GM19452 (cell line): Measurements from ENCODE around the gene TTBK2.
"Not testable (repeated sequence)": the region's sequence is repeated elsewhere in the genome, so short reads cannot be mapped to it uniquely, and the experiment has no call there.

Experiments
- ATAC-seq: cut with Tn5 transposase; IDR thresholded peaks from one replicate; pipeline ENCODE4 v1.9.1; 2021; ENCODE audit not compliant: unreplicated experiment

TTBK2 gene

DNA sequence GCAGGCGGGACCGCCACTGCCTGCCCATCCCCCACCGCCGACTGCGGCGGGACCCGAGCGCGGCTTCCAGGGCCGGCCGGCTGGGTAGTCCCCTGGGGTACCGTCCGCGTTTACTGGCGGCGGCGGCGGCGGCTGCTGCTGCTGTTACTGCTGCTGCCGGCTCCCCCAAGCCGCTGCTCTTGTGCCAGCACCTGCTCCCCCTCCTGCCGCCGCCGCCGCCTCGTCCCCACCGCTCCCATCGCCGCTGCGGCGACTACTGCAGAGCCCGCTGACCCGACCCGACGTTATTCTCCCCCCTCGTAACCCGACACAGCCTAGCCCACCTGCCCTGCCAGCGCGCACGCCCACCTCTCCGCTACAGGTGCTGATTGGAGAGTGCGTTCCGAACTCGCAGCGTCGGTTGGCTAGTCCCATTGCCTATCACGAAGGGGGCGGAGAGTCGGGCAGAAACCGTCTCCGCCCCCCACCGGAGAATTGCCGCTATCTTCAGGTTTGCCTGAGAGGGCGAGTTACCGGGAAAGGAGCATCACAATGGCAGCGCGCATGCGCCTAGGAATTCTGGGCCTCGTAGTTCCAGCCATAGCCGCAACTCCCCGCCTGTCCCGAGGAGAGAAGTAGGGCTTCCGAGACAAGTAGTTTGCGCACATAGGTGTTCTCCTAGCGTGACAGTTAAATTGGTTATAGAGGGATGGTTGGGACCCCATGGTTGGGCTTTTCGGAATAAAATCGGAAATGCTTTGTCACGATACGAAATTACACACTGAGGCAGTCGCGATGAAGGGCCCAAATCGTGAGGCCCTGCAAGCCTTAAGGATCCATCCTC is at the start of gene TTBK2:
Gene TTBK2 (minus strand): TSS at position 260 of the 823 bp plus-strand sequence. CDS start 42,161 bp downstream, outside the sequence.
- ATAC-seq: peak; percentile 92

DNA sequence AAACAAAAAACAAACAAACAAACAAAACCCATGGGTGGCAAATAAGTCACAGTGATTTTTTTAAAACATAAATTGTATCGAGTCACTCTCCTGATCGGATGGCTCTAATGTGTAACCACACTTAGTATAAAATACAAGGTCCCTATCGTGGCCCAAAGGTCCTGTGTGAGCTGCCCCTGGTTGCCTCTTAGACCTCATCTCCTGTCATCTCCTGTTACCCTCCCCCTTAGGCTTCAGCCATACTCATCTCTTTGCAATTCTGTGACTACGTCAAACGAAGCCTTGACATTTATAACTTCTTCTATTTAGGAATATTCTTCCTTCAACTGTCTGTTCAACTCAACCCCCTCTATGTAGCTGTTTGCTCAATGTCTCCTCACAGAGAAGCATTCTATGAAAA is 43.9 kb upstream of the TTBK2 start:
- ATAC-seq: no peak

DNA sequence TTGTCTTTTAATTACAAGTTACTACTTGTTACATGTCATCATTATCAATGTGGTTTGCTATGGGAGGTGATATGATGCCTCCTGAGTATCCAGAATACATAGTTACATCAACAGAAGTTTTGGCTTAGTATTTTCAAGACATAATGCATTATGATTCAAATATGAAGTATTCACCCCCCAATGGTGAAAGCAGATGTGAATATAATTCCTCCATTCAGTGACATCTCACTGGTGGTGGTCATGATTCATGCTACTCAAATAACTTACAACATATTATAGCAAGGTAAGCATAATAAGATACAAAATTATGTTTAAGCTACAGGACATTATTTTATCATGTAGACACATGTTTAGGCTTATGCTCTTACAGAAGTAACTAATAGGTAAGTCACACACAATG is 34.9 kb upstream of the TTBK2 start:
- ATAC-seq: no peak

DNA sequence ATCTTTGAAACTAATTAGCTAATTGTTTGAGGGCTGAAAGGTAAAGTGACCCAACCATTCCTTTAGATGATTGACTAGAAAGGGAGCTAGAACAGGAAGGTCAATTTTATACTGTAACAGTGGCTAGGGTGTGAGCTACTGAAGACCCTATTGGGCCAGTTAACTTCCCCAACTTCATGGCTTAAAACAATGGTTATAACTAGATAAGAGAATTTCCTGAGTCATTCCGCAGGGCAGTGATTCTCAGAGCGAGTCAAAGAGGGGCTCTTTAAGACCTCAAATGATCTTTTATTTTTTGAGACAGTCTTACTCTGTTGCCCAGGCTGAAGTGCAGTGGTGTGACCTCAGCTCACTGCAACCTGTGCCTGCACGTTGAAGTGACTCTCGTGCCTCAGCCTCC is 33.7 kb upstream of the TTBK2 start:
- no peak for ATAC-seq

- not testable (repeated sequence) for ATAC-seq
Observed at GRCh38 chr15:42948898-42949297, 28.3 kb upstream of the TTBK2 start.

- no peak for ATAC-seq
Observed at GRCh38 chr15:42940527-42940926, 19.9 kb upstream of the TTBK2 start.

- no peak for ATAC-seq
Observed at GRCh38 chr15:42939841-42940240, 19.3 kb upstream of the TTBK2 start.

DNA sequence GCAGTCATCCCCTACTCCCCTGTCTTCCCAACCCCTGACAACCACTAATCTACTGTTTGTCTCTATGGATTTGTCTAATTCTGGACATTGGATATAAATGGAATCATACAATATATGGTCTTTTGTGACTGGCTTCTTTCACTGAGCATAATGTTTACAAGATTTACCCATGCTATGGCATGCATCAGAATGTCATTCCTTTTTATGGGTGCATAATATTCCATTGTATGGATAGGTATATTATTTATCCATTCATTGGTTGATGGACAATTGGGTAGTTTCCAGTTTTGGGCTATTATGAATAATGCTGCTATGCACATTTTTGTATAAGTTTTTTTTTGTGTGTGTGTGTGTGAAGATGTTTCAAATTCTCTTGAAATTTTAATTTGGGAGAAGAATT is 16.6 kb upstream of the TTBK2 start:
- ATAC-seq: no peak

DNA sequence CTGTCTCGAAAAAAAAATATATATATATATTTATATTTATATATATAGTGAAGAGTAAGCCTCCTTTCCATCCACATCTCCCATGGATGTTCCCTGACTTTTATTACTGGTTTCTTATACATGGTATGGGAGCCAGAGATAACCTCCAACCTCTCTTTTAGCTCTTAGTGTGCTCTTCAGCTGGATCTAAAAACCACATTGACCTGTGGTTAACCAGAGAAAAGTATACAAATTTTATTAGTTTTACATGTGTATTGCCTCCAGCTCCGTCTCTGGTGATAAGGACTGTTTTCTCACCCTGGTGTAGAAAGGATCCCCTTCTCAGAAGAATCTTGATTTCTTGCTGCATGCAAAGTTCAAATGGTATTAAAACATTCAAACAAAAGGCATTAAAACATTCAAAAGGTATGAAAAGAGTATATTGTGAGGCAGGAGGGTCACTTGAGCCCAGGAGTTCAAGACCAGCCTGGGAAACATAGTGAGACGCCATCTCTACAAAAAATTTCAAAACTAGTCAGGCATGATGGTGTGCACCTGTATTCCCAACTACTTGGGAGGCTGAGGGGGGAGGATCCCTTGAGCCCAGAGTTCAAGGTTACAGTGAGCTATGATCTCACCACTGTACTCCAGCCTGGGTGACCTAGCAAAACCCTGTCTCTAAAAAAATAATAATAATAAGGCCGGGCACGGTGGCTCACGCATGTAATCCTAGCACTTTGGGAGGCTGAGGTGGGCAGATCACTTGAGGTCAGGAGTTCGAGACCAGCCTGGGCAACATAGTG is 13.5 kb upstream of the TTBK2 start:
- ATAC-seq: no peak

DNA sequence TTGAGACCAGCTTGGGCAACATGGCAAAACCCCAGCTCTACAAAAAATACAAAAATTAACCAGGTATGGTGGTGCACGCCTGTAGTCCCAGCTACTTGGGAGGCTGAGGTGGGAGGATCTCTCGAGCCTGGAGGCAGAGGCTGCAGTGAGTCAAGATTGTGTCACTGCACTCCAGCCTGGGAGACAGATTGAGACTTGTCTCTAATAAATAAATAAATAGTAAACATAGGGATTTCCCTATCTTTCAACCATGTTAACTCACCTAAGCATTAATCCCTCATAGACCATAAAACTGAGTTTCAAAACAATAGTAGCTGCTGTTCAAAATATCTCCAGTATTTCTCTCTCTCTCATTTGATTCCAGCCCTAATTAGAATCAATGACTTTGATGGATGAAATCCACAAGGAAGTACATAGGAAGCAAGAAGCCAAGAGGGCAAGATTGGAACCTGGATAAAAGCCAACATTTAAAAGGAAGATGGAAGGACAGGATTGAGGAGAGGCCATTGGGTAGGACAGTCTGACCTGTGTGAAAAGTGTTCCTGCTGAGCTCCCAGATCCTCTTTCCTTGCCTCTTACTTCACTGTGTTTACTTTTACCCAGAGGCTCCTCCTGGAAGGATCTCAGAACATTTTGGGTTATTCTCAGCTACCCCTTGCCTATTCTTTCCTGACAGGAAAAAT is 12.4 kb upstream of the TTBK2 start:
- ATAC-seq: no peak

DNA sequence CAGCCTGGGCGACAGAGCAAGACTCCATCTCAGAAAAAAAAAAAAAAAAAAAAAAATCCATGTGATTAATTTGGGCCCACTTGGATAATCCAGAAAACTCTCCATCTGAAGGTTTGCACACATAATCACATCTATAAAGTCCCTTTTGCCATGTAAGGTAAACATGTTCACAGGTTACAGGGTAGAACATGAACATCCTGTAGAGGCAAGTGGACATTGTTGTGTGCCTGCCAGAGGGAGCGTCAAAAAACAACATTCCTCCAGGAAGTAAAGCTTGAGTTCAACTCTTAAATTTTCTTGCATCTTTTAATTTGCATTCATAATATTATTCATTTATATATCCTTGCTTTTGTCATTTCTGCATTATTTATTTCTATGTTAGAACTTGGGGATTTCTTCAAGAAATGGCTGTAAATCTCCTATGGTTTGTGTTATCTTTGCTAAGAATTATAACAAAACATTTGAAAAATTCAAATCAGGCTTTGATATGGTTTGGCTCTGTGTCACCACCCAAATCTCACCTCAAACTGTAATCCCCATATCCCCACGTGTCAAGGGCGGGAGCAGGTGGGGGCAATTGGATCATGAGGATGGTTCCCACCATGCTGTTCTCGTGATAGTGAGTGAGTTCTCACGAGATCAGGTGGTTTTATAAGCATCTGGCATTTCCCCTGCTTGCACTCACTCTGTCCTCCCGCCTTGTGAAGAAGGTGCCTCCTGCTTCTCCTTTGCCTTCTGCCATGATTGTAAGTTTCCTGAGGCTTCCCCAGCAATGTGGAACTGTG is 11.3 kb upstream of the TTBK2 start:
- ATAC-seq: no peak

- ATAC-seq: no peak
Observed at GRCh38 chr15:42929306-42929848, 8.8 kb upstream of the TTBK2 start.

GRCh38 chr15:42921342-42921731 is 759 bp upstream of the TTBK2 start:
- ATAC-seq: no peak

GRCh38 chr15:42919799-42920518 is 619 bp downstream of the TTBK2 start:
- peak; percentile 24 for ATAC-seq

DNA sequence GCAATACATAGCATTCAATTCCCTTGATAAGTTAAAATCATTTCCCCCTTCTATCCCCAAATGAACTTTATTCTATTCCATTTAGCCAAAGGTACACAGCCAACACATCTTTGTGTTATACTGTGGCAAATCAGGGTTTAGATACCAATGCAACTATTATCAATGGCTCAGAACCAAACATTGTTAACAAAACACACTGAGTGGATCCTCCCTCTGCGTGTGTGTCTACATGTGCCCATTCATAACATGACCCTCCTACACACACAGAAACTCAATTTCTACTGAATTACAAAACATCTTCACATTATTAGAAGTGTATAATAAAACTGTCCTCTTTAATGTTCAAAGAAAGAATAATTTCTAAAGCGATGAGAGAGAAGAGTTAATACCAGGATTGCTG is 1.3 kb downstream of the TTBK2 start:
- ATAC-seq: no peak

- ATAC-seq: no peak
Observed at GRCh38 chr15:42918047-42918446, 2.5 kb downstream of the TTBK2 start.

GRCh38 chr15:42915654-42916315 is 4.8 kb downstream of the TTBK2 start:
- no peak for ATAC-seq

GRCh38 chr15:42914728-42915497 is 5.7 kb downstream of the TTBK2 start:
- no peak for ATAC-seq
